Upper lobe of right lung (tissue), 1 donor: ENCODE data around the gene LRMDA. TPM values are rescaled to one million over a fixed set of nuclear protein-coding genes. Genes with fewer than 3 reads are reported as not detected.

ENCODE experiments used
- ATAC-seq: fragments of 200-7000 bp; cut with Tn5 transposase; one replicate; pipeline ENCODE4 v1.9.1; 2020; ENCODE audit warnings: mild to moderate bottlenecking, moderate library complexity
- DNase-seq: peaks from one replicate; pipeline ENCODE4 v3.0.0-alpha.2; 2020
- H3K27ac ChIP-seq: fragments of 200-600 bp; one replicate; pipeline ENCODE4 v1.8.0; 2022
- H3K27me3 ChIP-seq: fragments of 200-600 bp; one replicate; pipeline ENCODE4 v1.8.0; 2022; ENCODE audit warnings: mild to moderate bottlenecking
- H3K36me3 ChIP-seq: fragments of 200-600 bp; one replicate; pipeline ENCODE4 v1.8.0; 2022
- H3K4me1 ChIP-seq: fragments of 200-600 bp; one replicate; pipeline ENCODE4 v1.8.0; 2022
- H3K4me3 ChIP-seq: fragments of 200-600 bp; one replicate; pipeline ENCODE4 v1.8.0; 2022; ENCODE audit warnings: mild to moderate bottlenecking
- H3K9me3 ChIP-seq: fragments of 200-600 bp; one replicate; pipeline ENCODE4 v1.8.0; 2022
- intact Hi-C: fragments of 100-400 bp; cut with DNase I; formaldehyde crosslinking; loops from one replicate; pipeline ENCODE4 v1.11.0; 2022
- total RNA-seq: library from RNA; stranded (reverse); fragmentation: NEBNext Ultra II Directional; extraction: Animal tissue kit (Norgen Biotek cat#: 25700); gene quantifications from one replicate; pipeline ENCODE4 v1.2.1, GENCODE V29; 2021
- TF ChIP-seq, protein P1 (sequence below): fragments of 200-600 bp; IDR thresholded peaks from one replicate; pipeline ENCODE4 v1.8.0; 2022; ENCODE audit warnings: antibody characterized with exemption
- donor health status: DM: no; HTN: yes; CAD: no; lungs with severe emphysema.

The LRMDA gene
- total RNA-seq, 1 donor from 2014 or later, result 20.0 TPM

DNA sequence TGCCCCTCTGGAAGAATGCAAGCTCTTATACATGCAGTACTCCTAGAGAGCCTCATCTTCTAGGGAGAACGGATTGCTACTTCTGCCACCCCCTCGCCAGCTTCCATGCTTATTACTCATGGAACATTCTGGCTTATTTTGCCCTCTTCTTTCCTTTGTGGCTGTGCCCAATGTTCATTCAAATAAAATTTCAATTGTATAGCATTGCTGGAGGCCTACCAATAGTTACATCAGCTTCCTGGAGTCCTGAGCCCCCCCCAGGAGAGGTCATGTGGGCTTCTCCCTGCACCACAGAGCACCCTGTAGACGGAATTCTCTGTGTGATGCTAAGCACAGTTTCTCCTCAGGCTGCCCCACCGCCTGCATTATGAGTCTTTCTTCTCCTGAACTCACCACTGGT is 1112.2 kb downstream of the LRMDA start:
- ATAC-seq (no peak), DNase-seq (no peak)
- Histone ChIP-seq H3K9me3 (no peaks in the 10 kb centered on the region), H3K27ac (no peak overlapping the region), H3K4me1 (no peaks in the 10 kb centered on the region), H3K36me3 (no peaks in the 10 kb centered on the region), H3K27me3 (no peaks in the 10 kb centered on the region), H3K4me3 (no peak overlapping the region)
- TF ChIP-seq, protein P1, sequence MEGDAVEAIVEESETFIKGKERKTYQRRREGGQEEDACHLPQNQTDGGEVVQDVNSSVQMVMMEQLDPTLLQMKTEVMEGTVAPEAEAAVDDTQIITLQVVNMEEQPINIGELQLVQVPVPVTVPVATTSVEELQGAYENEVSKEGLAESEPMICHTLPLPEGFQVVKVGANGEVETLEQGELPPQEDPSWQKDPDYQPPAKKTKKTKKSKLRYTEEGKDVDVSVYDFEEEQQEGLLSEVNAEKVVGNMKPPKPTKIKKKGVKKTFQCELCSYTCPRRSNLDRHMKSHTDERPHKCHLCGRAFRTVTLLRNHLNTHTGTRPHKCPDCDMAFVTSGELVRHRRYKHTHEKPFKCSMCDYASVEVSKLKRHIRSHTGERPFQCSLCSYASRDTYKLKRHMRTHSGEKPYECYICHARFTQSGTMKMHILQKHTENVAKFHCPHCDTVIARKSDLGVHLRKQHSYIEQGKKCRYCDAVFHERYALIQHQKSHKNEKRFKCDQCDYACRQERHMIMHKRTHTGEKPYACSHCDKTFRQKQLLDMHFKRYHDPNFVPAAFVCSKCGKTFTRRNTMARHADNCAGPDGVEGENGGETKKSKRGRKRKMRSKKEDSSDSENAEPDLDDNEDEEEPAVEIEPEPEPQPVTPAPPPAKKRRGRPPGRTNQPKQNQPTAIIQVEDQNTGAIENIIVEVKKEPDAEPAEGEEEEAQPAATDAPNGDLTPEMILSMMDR, result no peak
- intact Hi-C loops, result no loop called here

DNA sequence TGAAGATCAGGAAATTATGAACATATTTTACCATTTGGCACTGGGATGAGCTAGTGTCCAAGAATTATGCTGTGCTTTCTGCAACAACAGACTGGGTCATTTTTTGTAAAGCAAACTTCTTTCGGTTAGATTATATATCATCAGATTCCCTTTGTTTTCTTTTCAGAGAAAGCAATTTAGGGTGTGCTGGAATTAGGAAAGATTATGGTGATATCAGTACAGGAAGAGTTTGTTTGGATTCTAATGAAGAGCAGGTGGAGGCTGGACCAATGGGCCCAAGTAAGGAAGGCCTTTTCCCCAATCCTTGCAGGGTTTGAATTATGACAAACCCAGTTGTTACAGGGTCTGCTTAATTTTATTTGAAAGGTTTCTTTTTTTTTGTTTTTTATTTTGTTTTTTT is 1113.4 kb downstream of the LRMDA start:
- ATAC-seq, result no peak
- Histone ChIP-seq H3K27ac (no peak overlapping the region), H3K4me3 (no peak overlapping the region), H3K4me1 (no peaks in the 10 kb centered on the region), H3K27me3 (no peaks in the 10 kb centered on the region), H3K36me3 (no peaks in the 10 kb centered on the region), H3K9me3 (no peaks in the 10 kb centered on the region)
- DNase-seq, result no peak
- TF ChIP-seq, protein P1, result no peak
- intact Hi-C loops, result no loop called here

DNA sequence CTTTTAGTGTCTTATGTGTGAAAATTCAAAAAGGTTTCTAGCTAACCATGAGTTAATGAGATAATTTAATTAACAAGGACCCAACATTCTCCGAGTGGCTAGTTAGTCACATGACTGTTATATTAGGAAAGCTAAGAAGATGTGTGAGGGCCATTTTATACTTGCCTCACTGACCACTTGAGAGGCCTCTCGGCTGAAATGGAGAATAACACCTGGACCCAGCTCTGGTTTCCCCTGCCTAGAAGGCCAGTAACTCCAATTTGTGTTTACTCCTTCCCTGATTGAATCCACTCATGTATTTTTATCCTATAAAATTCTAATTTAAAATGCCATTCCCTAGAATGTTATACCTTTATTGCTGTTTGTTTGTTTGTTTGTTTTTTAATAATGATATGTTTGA is 1115.0 kb downstream of the LRMDA start:
- no peak overlapping the region for H3K4me3 ChIP-seq
- intact Hi-C loops, result no loop called here
- H3K9me3 ChIP-seq, result no peaks in the 10 kb centered on the region
- no peaks in the 10 kb centered on the region for H3K4me1 ChIP-seq
- H3K27ac ChIP-seq, result no peak overlapping the region
- TF ChIP-seq, protein P1, result no peak
- DNase-seq (no peak), ATAC-seq (no peak)
- no peaks in the 10 kb centered on the region for H3K27me3 ChIP-seq
- no peaks in the 10 kb centered on the region for H3K36me3 ChIP-seq

DNA sequence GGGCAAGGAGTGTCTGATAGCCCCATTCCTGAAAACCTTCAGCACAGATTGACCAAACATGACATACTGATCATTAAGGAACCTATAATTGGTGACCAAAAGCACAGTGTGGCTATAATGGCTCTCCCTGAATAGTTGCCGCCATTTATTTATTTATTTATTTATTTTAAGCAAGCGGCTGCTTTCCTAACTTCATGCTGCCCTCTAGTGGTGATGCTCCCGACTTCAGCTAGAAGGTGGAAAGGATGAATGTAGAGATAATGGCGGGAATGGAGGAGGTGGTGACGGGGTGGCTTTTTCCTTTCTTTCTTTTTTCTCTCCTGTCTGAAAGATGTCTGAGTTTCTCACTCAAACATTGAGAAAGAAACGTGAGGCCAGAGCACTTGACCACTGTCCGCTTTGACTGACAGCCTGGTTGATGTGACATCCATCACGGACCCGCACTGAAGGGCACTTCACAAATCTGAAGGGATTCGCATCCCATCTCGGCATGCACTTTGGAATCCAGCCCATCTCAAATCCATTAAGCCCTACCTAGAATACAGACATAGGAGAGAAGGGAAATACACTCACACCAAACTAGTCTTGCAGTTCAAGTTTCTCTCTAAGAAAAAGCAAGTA is 1116.0 kb downstream of the LRMDA start:
- Histone ChIP-seq H3K27me3 (no peaks in the 10 kb centered on the region), H3K9me3 (no peaks in the 10 kb centered on the region), H3K4me3 (peak overlapping the region; percentile 11), H3K36me3 (no peaks in the 10 kb centered on the region), H3K27ac (no peak overlapping the region), H3K4me1 (peaks cover 2% of the 10 kb centered on the region)
- TF ChIP-seq, protein P1, result peak; percentile 88
- ATAC-seq, result peak; percentile 82
- intact Hi-C loops, result no loop called here
- DNase-seq, result peak; percentile 71

DNA sequence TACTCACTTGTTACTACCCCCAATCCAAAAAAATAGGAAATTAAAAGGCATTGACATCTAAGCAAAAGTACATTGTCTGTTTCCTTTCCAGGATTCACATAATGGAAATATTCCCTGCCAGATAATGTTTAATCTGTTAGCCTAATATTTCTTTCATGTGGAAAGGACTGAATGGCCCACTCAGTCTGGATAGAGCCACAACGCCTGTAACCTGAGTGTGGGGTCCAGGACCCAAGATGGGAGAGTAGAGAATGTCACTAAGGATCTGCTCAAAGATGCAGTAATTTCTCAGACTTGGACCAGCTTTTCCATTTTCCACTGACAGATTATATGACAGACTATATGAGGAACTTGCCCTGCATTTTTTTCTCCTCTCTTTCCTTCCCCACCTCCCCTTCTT is 1117.3 kb downstream of the LRMDA start:
- TF ChIP-seq, protein P1, result no peak
- DNase-seq (no peak), ATAC-seq (no peak)
- no peak overlapping the region for H3K4me3 ChIP-seq
- no peaks in the 10 kb centered on the region for H3K27me3 ChIP-seq
- no peaks in the 10 kb centered on the region for H3K9me3 ChIP-seq
- intact Hi-C loops, result no loop called here
- H3K27ac ChIP-seq, result no peak overlapping the region
- H3K4me1 ChIP-seq, result peaks cover 8% of the 10 kb centered on the region
- no peaks in the 10 kb centered on the region for H3K36me3 ChIP-seq

DNA sequence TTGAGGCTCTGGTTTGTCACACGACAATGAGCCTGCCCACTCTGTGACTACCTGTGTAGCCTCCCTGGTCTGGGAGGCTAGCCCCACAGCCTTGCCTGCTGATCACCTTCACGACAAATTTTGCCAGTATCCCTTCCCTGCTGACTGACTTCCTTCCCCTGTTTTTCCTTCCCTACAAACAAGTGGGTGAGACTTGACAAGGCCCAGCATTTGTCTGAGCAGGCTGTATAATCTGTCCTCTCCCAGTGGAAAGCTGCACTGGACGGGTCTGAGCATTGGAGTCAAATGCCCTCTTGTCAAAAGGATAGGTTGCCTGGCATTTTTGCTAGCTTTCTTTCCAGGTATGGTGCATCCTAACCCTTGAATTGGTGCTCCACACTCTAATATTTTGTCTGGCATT is 1117.7 kb downstream of the LRMDA start:
- Histone ChIP-seq H3K27me3 (no peaks in the 10 kb centered on the region), H3K36me3 (no peaks in the 10 kb centered on the region), H3K9me3 (no peaks in the 10 kb centered on the region), H3K4me3 (no peak overlapping the region), H3K4me1 (peaks cover 8% of the 10 kb centered on the region), H3K27ac (no peak overlapping the region)
- ATAC-seq (no peak), DNase-seq (no peak)
- TF ChIP-seq, protein P1, result no peak
- intact Hi-C loops, result no loop called here
